MG63 (cell line): ENCODE measurements around the gene RIC1. TPM values are rescaled to one million over a fixed set of nuclear protein-coding genes. Genes with fewer than 3 reads are reported as not detected.
"Not testable (repeated sequence)": the region's sequence is repeated elsewhere in the genome, so short reads cannot be mapped to it uniquely, and the experiment has no call there.

Experiments
- DNase-seq: peaks from one replicate; pipeline ENCODE4 v3.0.0-alpha.2; 2020
- H3K27me3 ChIP-seq: fragments of 250-450 bp; sonication (Bioruptor Pico); 2 replicates; pipeline ENCODE4 v1.5.1; 2020; ENCODE audit warnings: mild to moderate bottlenecking, moderate library complexity
- H3K36me3 ChIP-seq: fragments of 250-450 bp; sonication (Bioruptor Pico); 2 replicates; pipeline ENCODE4 v1.5.1; 2020; ENCODE audit warnings: mild to moderate bottlenecking, moderate library complexity
- H3K4me3 ChIP-seq: fragments of 250-450 bp; sonication (Bioruptor Pico); 2 replicates; pipeline ENCODE4 v1.5.1; 2020; ENCODE audit warnings: mild to moderate bottlenecking, moderate library complexity
- H3K9me3 ChIP-seq: fragments of 250-450 bp; sonication (Bioruptor Pico); 2 replicates; pipeline ENCODE4 v1.5.1; 2020; ENCODE audit warnings: mild to moderate bottlenecking, moderate library complexity
- total RNA-seq: library from RNA; depleted of rRNA; stranded (reverse); fragments of >200 nt; shearing (Covaris generic); gene quantifications from 2 replicates; pipeline ENCODE4 v1.2.3, GENCODE V29; 2014; ENCODE audit warnings: low replicate concordance

RIC1 gene
- total RNA-seq, 1 experiment from 2014 or later, result 4.1 TPM

- H3K9me3 ChIP-seq, result no peaks in the 10 kb centered on the region
- H3K27me3 ChIP-seq, result no peaks in the 10 kb centered on the region
- no peak overlapping the region for H3K4me3 ChIP-seq
- DNase-seq, result no peak
- no peaks in the 10 kb centered on the region for H3K36me3 ChIP-seq
Observed at GRCh38 chr9:5736563-5737346, 107.8 kb downstream of the RIC1 start.

GRCh38 chr9:5743109-5743508 lies 114.2 kb downstream of the RIC1 start:
- Histone ChIP-seq H3K27me3 (no peaks in the 10 kb centered on the region), H3K36me3 (no peaks in the 10 kb centered on the region), H3K9me3 (no peaks in the 10 kb centered on the region), H3K4me3 (no peak overlapping the region)
- DNase-seq, result no peak

- no peaks in the 10 kb centered on the region for H3K36me3 ChIP-seq
- no peaks in the 10 kb centered on the region for H3K27me3 ChIP-seq
- no peak overlapping the region for H3K4me3 ChIP-seq
- H3K9me3 ChIP-seq, result no peaks in the 10 kb centered on the region
- DNase-seq, result no peak
Observed at GRCh38 chr9:5748438-5748837, 119.5 kb downstream of the RIC1 start.

GRCh38 chr9:5749306-5749705 lies 120.4 kb downstream of the RIC1 start:
- no peaks in the 10 kb centered on the region for H3K36me3 ChIP-seq
- H3K9me3 ChIP-seq, result no peaks in the 10 kb centered on the region
- H3K4me3 ChIP-seq, result no peak overlapping the region
- H3K27me3 ChIP-seq, result no peaks in the 10 kb centered on the region
- no peak for DNase-seq

- Histone ChIP-seq H3K36me3 (no peaks in the 10 kb centered on the region), H3K4me3 (no peak overlapping the region), H3K9me3 (no peaks in the 10 kb centered on the region), H3K27me3 (no peaks in the 10 kb centered on the region)
- DNase-seq, result no peak
Observed at GRCh38 chr9:5750569-5750968, 121.7 kb downstream of the RIC1 start.

- H3K9me3 ChIP-seq, result no peaks in the 10 kb centered on the region
- no peak for DNase-seq
- H3K36me3 ChIP-seq, result no peaks in the 10 kb centered on the region
- H3K27me3 ChIP-seq, result no peaks in the 10 kb centered on the region
- H3K4me3 ChIP-seq, result no peak overlapping the region
Observed at GRCh38 chr9:5756633-5757032, 127.7 kb downstream of the RIC1 start.

GRCh38 chr9:5760338-5760737 lies 131.4 kb downstream of the RIC1 start:
- H3K9me3 ChIP-seq, result no peaks in the 10 kb centered on the region
- DNase-seq, result no peak
- H3K36me3 ChIP-seq, result no peaks in the 10 kb centered on the region; the same call in 1 of the 2 replicates
- no peaks in the 10 kb centered on the region for H3K27me3 ChIP-seq
- H3K4me3 ChIP-seq, result no peak overlapping the region

GRCh38 chr9:5762421-5762820 lies 133.5 kb downstream of the RIC1 start:
- DNase-seq, result no peak
- Histone ChIP-seq H3K27me3 (no peaks in the 10 kb centered on the region), H3K4me3 (no peak overlapping the region), H3K36me3 (no peaks in the 10 kb centered on the region; the same call in 1 of the 2 replicates), H3K9me3 (no peaks in the 10 kb centered on the region)

GRCh38 chr9:5764130-5764868 lies 135.4 kb downstream of the RIC1 start:
- DNase-seq, result no peak
- no peaks in the 10 kb centered on the region for H3K9me3 ChIP-seq
- no peaks in the 10 kb centered on the region for H3K27me3 ChIP-seq
- no peaks in the 10 kb centered on the region; the same call in 1 of the 2 replicates for H3K36me3 ChIP-seq
- no peak overlapping the region for H3K4me3 ChIP-seq

GRCh38 chr9:5767968-5768932 lies 139.3 kb downstream of the RIC1 start:
- H3K4me3 ChIP-seq, result no peak overlapping the region
- H3K36me3 ChIP-seq, result no peaks in the 10 kb centered on the region; the same call in 1 of the 2 replicates
- no peaks in the 10 kb centered on the region for H3K9me3 ChIP-seq
- H3K27me3 ChIP-seq, result no peaks in the 10 kb centered on the region
- no peak for DNase-seq

- peaks cover 7% of the 10 kb centered on the region for H3K36me3 ChIP-seq
- H3K9me3 ChIP-seq, result no peaks in the 10 kb centered on the region
- no peak overlapping the region for H3K4me3 ChIP-seq
- H3K27me3 ChIP-seq, result no peaks in the 10 kb centered on the region
- DNase-seq, result no peak
Observed at GRCh38 chr9:5773324-5773999, 144.6 kb downstream of the RIC1 start.

- Histone ChIP-seq H3K9me3 (no peaks in the 10 kb centered on the region), H3K4me3 (no peak overlapping the region), H3K27me3 (no peaks in the 10 kb centered on the region), H3K36me3 (peaks cover 7% of the 10 kb centered on the region)
- DNase-seq, result no peak
Observed at GRCh38 chr9:5778805-5779204, 149.9 kb downstream of the RIC1 start.

- H3K27me3 ChIP-seq, H3K4me3 ChIP-seq, H3K9me3 ChIP-seq, H3K36me3 ChIP-seq, DNase-seq: not testable (repeated sequence)
Observed at GRCh38 chr9:5779705-5780218, 150.9 kb downstream of the RIC1 start.

- H3K4me3 ChIP-seq, result not testable (repeated sequence)
Observed at GRCh38 chr9:5783420-5783819, 154.5 kb downstream of the RIC1 start.

GRCh38 chr9:5783982-5784381 lies 155.1 kb downstream of the RIC1 start:
- Histone ChIP-seq H3K4me3 (no peak overlapping the region), H3K27me3 (no peaks in the 10 kb centered on the region), H3K9me3 (no peaks in the 10 kb centered on the region), H3K36me3 (no peaks in the 10 kb centered on the region)
- DNase-seq, result no peak

More at GRCh38 chr9:5783420-5783819, 154.5 kb downstream of the RIC1 start:
- H3K36me3 ChIP-seq, DNase-seq, H3K27me3 ChIP-seq, H3K9me3 ChIP-seq: not testable (repeated sequence)
